OCI-LY1 (cell line): ENCODE results near the gene PIAS1.

ENCODE experiments used
- EZH2 ChIP-seq: fragments of 200-600 bp; sonication (generic), shearing (Covaris generic); IDR thresholded peaks from 2 replicates; pipeline ENCODE4 v1.8.0; 2017; ENCODE audit warnings: borderline replicate concordance, mixed run types, mild to moderate bottlenecking, antibody characterized with exemption, low read length, moderate library complexity, mixed read lengths
- TF ChIP-seq, protein P1 (sequence below): fragments of 200-600 bp; sonication (generic), shearing (Covaris generic); IDR thresholded peaks from 2 replicates; pipeline ENCODE4 v1.5.1; 2017; ENCODE audit warnings: mild to moderate bottlenecking, antibody characterized with exemption, low read length, moderate library complexity, mixed read lengths

- TF ChIP-seq, protein P1, sequence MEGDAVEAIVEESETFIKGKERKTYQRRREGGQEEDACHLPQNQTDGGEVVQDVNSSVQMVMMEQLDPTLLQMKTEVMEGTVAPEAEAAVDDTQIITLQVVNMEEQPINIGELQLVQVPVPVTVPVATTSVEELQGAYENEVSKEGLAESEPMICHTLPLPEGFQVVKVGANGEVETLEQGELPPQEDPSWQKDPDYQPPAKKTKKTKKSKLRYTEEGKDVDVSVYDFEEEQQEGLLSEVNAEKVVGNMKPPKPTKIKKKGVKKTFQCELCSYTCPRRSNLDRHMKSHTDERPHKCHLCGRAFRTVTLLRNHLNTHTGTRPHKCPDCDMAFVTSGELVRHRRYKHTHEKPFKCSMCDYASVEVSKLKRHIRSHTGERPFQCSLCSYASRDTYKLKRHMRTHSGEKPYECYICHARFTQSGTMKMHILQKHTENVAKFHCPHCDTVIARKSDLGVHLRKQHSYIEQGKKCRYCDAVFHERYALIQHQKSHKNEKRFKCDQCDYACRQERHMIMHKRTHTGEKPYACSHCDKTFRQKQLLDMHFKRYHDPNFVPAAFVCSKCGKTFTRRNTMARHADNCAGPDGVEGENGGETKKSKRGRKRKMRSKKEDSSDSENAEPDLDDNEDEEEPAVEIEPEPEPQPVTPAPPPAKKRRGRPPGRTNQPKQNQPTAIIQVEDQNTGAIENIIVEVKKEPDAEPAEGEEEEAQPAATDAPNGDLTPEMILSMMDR: no peak
- no peak for TF ChIP-seq EZH2
These were observed 1.7 kb upstream of the PIAS1 start for GRCh38 chr15:68052431-68052830.
